Measurements from ENCODE around the gene PPL. TPM values are rescaled to one million over a fixed set of nuclear protein-coding genes. Genes with fewer than 3 reads are reported as not detected.

Gene PPL
- total and polyA plus RNA-seq, 2 donors (not counting 3 experiments of a cell fraction or from before 2014, with no cell fraction given): 0.07 to 0.20 TPM

DNA sequence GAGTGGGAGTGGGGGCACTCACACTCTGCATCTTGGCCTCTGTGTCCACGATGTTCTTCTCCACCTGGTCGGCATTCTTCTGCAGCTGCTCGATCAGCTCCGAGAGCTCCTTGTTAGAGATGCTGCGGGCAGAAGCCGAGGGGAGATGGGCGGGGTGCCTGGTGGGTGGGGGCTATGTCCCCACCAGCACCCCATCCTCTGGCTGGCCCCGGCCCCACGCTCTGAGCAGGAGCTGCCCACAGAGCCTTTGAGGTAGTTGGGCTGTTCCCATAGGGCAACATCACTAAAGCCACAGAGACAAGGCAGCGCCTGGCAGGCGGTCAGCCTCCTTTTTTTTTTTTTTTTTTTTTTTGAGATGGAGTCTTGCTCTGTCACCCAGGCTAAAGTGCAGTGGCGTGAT is 26.1 kb downstream of the PPL start:
- BruUV-seq (replicated peaks): no TSS peak
- no peaks in the 10 kb centered on the region for H3K27me3 ChIP-seq (ENCODE audit: control insufficient read depth in 2 of 2, insufficient read depth in 2 of 2, low read length in 2 of 2)
- H2AFZ ChIP-seq (ENCODE audit: low read depth, low read length): no peak overlapping the region
- no peak overlapping the region for H3K4me3 ChIP-seq (replicated peaks in 1 of 3; ENCODE audit: insufficient read depth in 1 of 3, low read depth in 1 of 3, low read length in 3 of 3)
- no peaks in the 10 kb centered on the region for H4K20me1 ChIP-seq (replicated peaks; ENCODE audit: control insufficient read depth, extremely low read depth, insufficient read depth, low read length)
- H3K4me2 ChIP-seq (ENCODE audit: insufficient read depth, low read length): no peak overlapping the region
- H3K4me1 ChIP-seq (ENCODE audit: control insufficient read depth, extremely low read depth, insufficient read depth, low read length): no peaks in the 10 kb centered on the region
- H3K9ac ChIP-seq (replicated peaks; ENCODE audit: extremely low read depth, insufficient read depth, low read length): no peak overlapping the region
- H3K27ac ChIP-seq (ENCODE audit: insufficient read depth, low read depth, low read length): no peak overlapping the region
- ChIA-PET POLR2A (no interaction called here), CTCF (no interaction called here)
- no peaks in the 10 kb centered on the region for H3K79me2 ChIP-seq (ENCODE audit: control insufficient read depth, insufficient read depth, low read length)
- no peaks in the 10 kb centered on the region for H3K9me1 ChIP-seq (replicated peaks; ENCODE audit: control insufficient read depth, extremely low read depth, insufficient read depth, low read length)
- intact Hi-C loops (cut with micrococcal nuclease) (no loop called here), dilution Hi-C loops (cut with MboI; ENCODE audit: extremely low pct_ligation_motif_present, low sequenced_read_pairs) (no loop called here)
- TF ChIP-seq GATA2 (IDR thresholded peaks at IDR 0.05; ENCODE audit: insufficient read depth, insufficient read length, low read depth, low read length) (no peak), POLR2AphosphoS5 (IDR thresholded peaks at IDR 0.05; ENCODE audit: insufficient read depth, low read depth, low read length) (no peak), JUN (IDR thresholded peaks at IDR 0.05; ENCODE audit: borderline replicate concordance, insufficient read depth, insufficient read length, low read depth) (no peak), MYC (IDR thresholded peaks at IDR 0.05; ENCODE audit: low read depth, low read length) (no peak), EZH2 (IDR thresholded peaks at IDR 0.05; ENCODE audit: borderline replicate concordance, low read depth, low read length, severe bottlenecking) (no peak), POLR2A (IDR thresholded peaks at IDR 0.05; ENCODE audit: low read depth, low read length) (no peak), FOS (IDR thresholded peaks at IDR 0.05; ENCODE audit: borderline replicate concordance, insufficient read depth, low read length) (no peak)
- TF ChIP-seq, protein P1, sequence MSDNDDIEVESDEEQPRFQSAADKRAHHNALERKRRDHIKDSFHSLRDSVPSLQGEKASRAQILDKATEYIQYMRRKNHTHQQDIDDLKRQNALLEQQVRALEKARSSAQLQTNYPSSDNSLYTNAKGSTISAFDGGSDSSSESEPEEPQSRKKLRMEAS (IDR thresholded peaks at IDR 0.05; ENCODE audit: insufficient read depth, insufficient read length): no peak
- TF ChIP-seq, protein P2, sequence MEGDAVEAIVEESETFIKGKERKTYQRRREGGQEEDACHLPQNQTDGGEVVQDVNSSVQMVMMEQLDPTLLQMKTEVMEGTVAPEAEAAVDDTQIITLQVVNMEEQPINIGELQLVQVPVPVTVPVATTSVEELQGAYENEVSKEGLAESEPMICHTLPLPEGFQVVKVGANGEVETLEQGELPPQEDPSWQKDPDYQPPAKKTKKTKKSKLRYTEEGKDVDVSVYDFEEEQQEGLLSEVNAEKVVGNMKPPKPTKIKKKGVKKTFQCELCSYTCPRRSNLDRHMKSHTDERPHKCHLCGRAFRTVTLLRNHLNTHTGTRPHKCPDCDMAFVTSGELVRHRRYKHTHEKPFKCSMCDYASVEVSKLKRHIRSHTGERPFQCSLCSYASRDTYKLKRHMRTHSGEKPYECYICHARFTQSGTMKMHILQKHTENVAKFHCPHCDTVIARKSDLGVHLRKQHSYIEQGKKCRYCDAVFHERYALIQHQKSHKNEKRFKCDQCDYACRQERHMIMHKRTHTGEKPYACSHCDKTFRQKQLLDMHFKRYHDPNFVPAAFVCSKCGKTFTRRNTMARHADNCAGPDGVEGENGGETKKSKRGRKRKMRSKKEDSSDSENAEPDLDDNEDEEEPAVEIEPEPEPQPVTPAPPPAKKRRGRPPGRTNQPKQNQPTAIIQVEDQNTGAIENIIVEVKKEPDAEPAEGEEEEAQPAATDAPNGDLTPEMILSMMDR (IDR thresholded peaks at IDR 0.05; ENCODE audit: extremely low read depth in 1 of 2, insufficient read depth in 1 of 2, low read depth in 1 of 2, low read length in 2 of 2): no peak
- FAIRE-seq: no peak
- no peaks in the 10 kb centered on the region for H3K36me3 ChIP-seq (ENCODE audit: control insufficient read depth in 2 of 2, extremely low read depth in 1 of 2, insufficient read depth in 2 of 2, low read length in 2 of 2)
- DNase-seq (ENCODE audit: low read depth, low spot score): no peak
- no peaks in the 10 kb centered on the region for H3K9me3 ChIP-seq (replicated peaks; ENCODE audit: control insufficient read depth, insufficient read depth, low read length)
